HUDEP-2 (cell line): ENCODE measurements around the gene LPCAT2.

Experiments
- DNase-seq, 76 experiments: peaks; one replicate each; lab custom pipeline; 2025; ENCODE audit not compliant: unreplicated experiment in 76 of 76; lab: John Stamatoyannopoulos, UW

The LPCAT2 gene

GRCh38 chr16:55540221-55540620, 31.3 kb downstream of the LPCAT2 start:
- DNase-seq: no peak

- DNase-seq: no peak
These were observed 33.7 kb downstream of the LPCAT2 start for GRCh38 chr16:55542459-55543082.

GRCh38 chr16:55543472-55543871, 34.6 kb downstream of the LPCAT2 start:
- DNase-seq: peak in 1 of 76 experiments; percentile 3

- no peak for DNase-seq
These were observed 43.7 kb downstream of the LPCAT2 start for GRCh38 chr16:55552621-55553020.

- DNase-seq: no peak
These were observed 46.6 kb downstream of the LPCAT2 start for GRCh38 chr16:55555436-55555835.

GRCh38 chr16:55557186-55557585, 48.3 kb downstream of the LPCAT2 start:
- no peak for DNase-seq

GRCh38 chr16:55559233-55559632, 50.4 kb downstream of the LPCAT2 start:
- DNase-seq: no peak

GRCh38 chr16:55559933-55560516, 51.2 kb downstream of the LPCAT2 start:
- no peak for DNase-seq

GRCh38 chr16:55561319-55561848, 52.5 kb downstream of the LPCAT2 start:
- no peak for DNase-seq

- no peak for DNase-seq
These were observed 54.1 kb downstream of the LPCAT2 start for GRCh38 chr16:55562936-55563335.

- DNase-seq: no peak
These were observed 54.9 kb downstream of the LPCAT2 start for GRCh38 chr16:55563797-55564196.

GRCh38 chr16:55565086-55565485, 56.2 kb downstream of the LPCAT2 start:
- DNase-seq: no peak

- no peak for DNase-seq
These were observed 57.7 kb downstream of the LPCAT2 start, which contains the start of gene CAPNS2 for GRCh38 chr16:55566432-55567175. Gene CAPNS2, plus strand, starts transcription at chr16:55566684. Its CDS starts 73 bp downstream, at chr16:55566757.

- DNase-seq: no peak
These were observed 58.5 kb downstream of the LPCAT2 start for GRCh38 chr16:55567382-55567781.

- DNase-seq: no peak
These were observed 59.3 kb downstream of the LPCAT2 start for GRCh38 chr16:55568207-55568606.

GRCh38 chr16:55569025-55569424, 60.2 kb downstream of the LPCAT2 start:
- no peak for DNase-seq

- DNase-seq: peak in 14 of 76 experiments; percentile 0 to 30 (median 6)
These were observed 61.3 kb downstream of the LPCAT2 start for GRCh38 chr16:55570159-55570558.

- DNase-seq: no peak
These were observed 62.5 kb downstream of the LPCAT2 start for GRCh38 chr16:55571191-55571897.

GRCh38 chr16:55572439-55572838, 63.6 kb downstream of the LPCAT2 start:
- DNase-seq: no peak

- no peak for DNase-seq
These were observed 65.9 kb downstream of the LPCAT2 start for GRCh38 chr16:55574811-55575210.

- DNase-seq: no peak
These were observed 66.6 kb downstream of the LPCAT2 start for GRCh38 chr16:55575496-55575895.
